Fibroblast of skin of abdomen (primary cell): Measurements from ENCODE around the gene KAT6B.
"Not testable (repeated sequence)": the region's sequence is repeated elsewhere in the genome, so short reads cannot be mapped to it uniquely, and the experiment has no call there.

Experiments used
- DNase-seq: peaks from one replicate; pipeline ENCODE4 v3.0.0-alpha.2; 2013

KAT6B gene

GRCh38 chr10:75042292-75042974 is 216.0 kb downstream of the KAT6B start:
- peak; percentile 79 for DNase-seq

GRCh38 chr10:75043256-75044131 is 217.1 kb downstream of the KAT6B start:
- DNase-seq, result no peak

- peak; percentile 47 for DNase-seq
These were observed 222.3 kb downstream of the KAT6B start for GRCh38 chr10:75048669-75049098.

GRCh38 chr10:75049316-75050148 is 223.1 kb downstream of the KAT6B start:
- no peak for DNase-seq

GRCh38 chr10:75050149-75050919 is 223.9 kb downstream of the KAT6B start:
- DNase-seq, result no peak

DNA sequence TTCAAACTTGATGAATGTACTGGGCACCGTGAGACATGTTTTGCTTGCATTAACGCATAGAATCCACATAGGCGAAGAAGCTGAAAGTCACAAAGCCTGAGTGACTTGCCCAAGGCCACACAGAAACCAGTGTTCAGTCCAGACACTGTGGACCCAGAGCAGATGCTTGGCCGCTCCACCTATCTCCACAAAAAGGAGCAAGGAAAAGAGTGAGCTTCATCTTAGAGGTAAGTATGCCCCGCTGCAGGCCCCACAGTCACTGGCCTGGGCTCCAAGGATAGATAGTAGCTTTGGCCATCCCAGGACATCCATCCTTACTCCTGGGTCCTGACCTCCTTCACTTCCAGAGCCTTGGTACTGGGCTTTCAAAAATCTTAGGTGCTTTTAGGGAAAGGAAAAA is 224.9 kb downstream of the KAT6B start:
- DNase-seq, result no peak

GRCh38 chr10:75055896-75056406 is 229.6 kb downstream of the KAT6B start:
- not testable (repeated sequence) for DNase-seq

DNA sequence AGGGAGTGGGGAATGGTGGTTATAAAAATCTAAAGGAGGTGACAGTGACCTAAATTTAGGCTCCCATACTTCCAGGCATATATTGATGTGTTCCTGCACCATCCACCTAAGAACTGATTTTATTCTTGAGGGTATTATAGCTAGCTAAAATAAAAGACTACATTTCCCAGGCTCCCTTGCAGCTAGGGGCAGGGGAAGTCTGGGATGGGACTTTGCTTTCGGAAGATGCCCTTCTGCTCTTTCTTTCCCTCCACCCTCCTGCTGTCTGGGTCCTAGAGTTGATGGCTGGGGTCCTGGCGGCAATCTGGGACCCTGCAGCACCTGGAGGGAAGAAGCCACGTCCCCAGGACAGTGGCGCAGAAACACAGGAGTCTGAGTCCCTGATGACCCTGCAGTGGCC is 231.3 kb downstream of the KAT6B start:
- no peak for DNase-seq

GRCh38 chr10:75058161-75058560 is 231.8 kb downstream of the KAT6B start:
- DNase-seq, result peak; percentile 76

DNA sequence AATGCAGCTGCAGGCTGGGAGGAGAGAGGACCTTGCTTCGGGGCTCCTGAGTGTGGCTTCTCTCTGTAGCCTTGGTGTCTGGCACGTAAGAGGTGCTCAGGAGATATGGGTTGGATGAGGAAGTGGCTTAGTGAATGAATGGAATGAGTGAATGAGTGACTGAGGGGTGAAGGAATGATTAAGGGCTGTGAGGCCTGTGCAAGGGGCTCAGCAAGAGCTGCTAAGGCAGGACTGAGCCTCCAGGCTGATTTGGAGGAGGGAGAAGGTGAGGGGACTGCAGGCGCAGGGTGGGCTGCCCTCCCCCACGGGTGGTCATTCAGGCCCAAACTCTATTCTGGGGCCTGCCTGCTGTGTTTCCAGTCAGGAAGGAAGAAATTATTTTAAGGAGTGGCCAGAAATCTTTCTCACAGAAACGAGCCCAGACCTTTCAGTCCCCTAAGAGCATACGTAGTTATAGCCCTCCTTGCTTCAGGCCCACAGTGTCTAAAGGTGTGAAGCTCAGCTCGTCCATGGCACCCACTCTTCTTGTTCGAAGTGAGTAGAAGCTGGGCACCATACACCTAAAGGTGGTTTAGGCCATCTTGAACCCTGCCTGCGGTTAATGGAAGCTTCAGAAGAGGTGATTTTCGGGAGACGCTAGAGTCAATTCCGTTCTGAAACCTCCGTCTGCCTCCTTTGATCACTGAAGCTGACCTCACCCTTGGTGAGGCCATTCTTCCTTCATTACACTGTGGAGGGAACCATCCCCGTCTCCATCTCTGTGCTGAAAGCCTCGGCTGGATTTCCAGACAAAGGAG is 235.5 kb downstream of the KAT6B start:
- DNase-seq, result no peak

- peak; percentile 96 for DNase-seq
These were observed 236.3 kb downstream of the KAT6B start for GRCh38 chr10:75062506-75063299.

DNA sequence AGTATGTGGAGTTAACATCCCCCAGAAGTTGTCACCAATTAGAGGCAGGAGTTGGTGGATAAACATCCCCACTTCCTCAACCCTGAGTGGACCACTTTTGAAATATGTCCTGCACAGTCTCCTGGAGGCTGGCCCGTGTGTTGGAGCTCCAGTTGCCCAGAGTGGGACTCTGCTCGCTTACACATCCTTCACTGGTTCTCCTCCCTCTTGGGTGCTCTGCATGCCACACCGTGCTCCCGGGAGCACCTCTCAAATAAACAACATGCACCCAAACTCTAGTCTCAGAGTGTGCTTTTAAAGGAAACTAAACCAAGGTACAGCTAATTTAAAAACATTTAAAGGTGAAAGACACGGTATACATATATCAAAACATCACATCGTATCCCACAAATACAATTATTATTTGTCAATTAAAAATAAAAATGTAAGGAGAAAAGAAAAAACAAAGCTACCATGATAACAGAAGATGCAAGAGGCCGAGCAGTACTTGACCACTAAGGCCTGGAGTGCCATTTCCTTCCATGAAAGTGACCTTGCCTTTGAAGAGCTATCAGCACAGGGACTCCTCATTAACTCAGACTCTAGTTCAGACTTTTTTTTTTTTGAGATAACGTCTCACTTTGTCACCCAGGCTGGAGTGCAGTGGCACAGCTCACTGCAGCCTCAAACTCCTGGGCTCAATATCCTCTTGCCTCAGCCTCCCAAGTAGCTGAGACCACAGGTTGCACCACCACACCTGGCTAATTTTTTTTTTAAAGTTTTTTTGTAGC is 237.2 kb downstream of the KAT6B start:
- no peak for DNase-seq

- DNase-seq, result no peak
These were observed 238.7 kb downstream of the KAT6B start for GRCh38 chr10:75065076-75065475.

DNA sequence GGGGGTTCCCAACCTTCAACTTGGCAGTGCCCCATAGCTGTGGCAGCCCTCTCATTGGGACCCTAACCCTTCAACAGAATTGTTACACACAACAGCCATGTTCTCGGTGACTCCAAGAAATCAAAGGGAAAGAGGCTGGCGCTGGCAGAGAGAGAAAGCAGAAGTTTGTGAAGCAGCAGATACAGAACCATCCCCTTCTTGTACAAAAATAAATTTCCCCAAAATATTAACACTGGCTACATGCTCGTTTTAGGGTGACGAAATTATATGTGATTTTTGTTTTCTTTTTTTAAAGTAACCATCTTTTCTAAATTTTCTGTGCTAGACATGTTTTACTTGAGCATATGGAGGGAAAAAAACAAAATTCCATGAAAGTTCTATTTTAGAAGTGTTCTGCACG is 239.9 kb downstream of the KAT6B start:
- no peak for DNase-seq

DNA sequence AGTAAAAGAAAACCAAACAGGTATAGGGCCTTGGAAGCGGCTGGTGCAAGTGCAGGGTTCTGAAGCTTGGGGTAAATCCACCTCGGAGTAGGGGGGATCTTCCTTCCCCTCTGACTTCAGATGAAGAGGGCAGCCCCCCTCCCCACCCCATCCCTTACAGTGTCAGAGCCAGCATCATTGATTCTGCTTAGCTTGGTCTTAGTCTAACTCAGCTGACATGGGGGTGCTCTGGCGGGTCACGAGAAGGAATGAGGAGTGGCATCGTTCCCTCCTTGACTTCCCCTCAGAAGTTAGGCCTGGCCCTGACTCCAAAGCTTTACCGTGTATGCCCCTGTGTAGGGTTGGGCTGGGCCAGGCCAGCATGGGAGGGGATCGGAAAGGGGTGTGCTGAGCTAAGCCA is 240.9 kb downstream of the KAT6B start:
- DNase-seq, result no peak

- no peak for DNase-seq
These were observed 242.1 kb downstream of the KAT6B start for GRCh38 chr10:75068523-75068922.

- DNase-seq, result no peak
These were observed 244.1 kb downstream of the KAT6B start for GRCh38 chr10:75070476-75070875.

GRCh38 chr10:75070961-75071428 is 244.6 kb downstream of the KAT6B start:
- peak; percentile 26 for DNase-seq

DNA sequence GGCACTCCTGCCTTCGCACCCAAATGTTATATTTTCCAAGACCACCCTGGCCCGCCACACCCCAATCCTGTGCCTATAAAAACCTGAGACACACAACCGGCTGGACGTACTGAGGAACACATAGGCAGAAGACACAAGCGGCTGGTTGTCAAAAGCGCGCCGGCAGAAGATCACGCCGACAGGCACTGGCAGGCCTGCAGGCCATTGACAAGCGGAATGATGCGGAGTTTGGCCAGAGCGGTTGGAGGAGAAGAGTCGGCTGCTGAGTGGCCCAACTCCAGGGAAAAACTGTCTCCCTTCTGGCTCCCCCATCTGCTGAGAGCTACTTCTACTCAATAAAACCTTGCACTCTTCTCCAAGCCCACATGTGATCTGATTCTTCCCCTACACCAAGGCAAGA is 245.4 kb downstream of the KAT6B start:
- DNase-seq, result no peak
